Kidney epithelial cell (primary cell): ENCODE measurements around the gene BHMT2. TPM values are rescaled to one million over a fixed set of nuclear protein-coding genes. Genes with fewer than 3 reads are reported as not detected.

ENCODE experiments used
- DNase-seq: peaks from one replicate; pipeline ENCODE4 v3.0.0-alpha.2; 2010; ENCODE audit warnings: low read depth
- H3K27me3 ChIP-seq: 2 replicates; pipeline ENCODE4 v1.6.0; 2011; ENCODE audit warnings: low read length; ENCODE audit not compliant: control insufficient read depth, insufficient read depth
- H3K36me3 ChIP-seq: 2 replicates; pipeline ENCODE4 v1.5.1; 2011; ENCODE audit warnings: low read length; ENCODE audit not compliant: control insufficient read depth, insufficient read depth
- H3K4me3 ChIP-seq: 2 replicates; pipeline ENCODE4 v1.5.1; 2011; ENCODE audit warnings: low read depth, mild to moderate bottlenecking, control low read depth, low read length
- CTCF ChIP-seq: IDR thresholded peaks from 2 replicates; pipeline ENCODE4 v1.5.1; 2011; ENCODE audit warnings: mild to moderate bottlenecking, moderate library complexity, low read length, control low read depth, inconsistent platforms; ENCODE audit not compliant: insufficient read depth, poor library complexity, severe bottlenecking
- total RNA-seq: library from RNA; depleted of rRNA; stranded (reverse); fragments of >200 nt; gene quantifications from 2 replicates; pipeline ENCODE4 v1.2.3, GENCODE V29; 2015

The BHMT2 gene
- total RNA-seq, 1 donor from 2014 or later, result 3.7 TPM

GRCh38 chr5:79032782-79033181 is 36.8 kb upstream of the BHMT2 start:
- Histone ChIP-seq H3K27me3 (no peaks in the 10 kb centered on the region), H3K36me3 (no peaks in the 10 kb centered on the region), H3K4me3 (no peak overlapping the region)
- no peak for DNase-seq
- no peak for TF ChIP-seq CTCF

- DNase-seq, result no peak
- Histone ChIP-seq H3K27me3 (no peaks in the 10 kb centered on the region), H3K36me3 (no peaks in the 10 kb centered on the region), H3K4me3 (no peak overlapping the region)
- no peak for TF ChIP-seq CTCF
Observed at GRCh38 chr5:79035237-79035636, 34.3 kb upstream of the BHMT2 start.

GRCh38 chr5:79036769-79037168 is 32.8 kb upstream of the BHMT2 start:
- no peak overlapping the region for H3K4me3 ChIP-seq
- TF ChIP-seq CTCF, result no peak
- no peak for DNase-seq
- no peaks in the 10 kb centered on the region for H3K27me3 ChIP-seq
- no peaks in the 10 kb centered on the region for H3K36me3 ChIP-seq

GRCh38 chr5:79042188-79042587 is 27.4 kb upstream of the BHMT2 start:
- no peak for DNase-seq
- Histone ChIP-seq H3K36me3 (no peaks in the 10 kb centered on the region), H3K4me3 (no peak overlapping the region), H3K27me3 (no peaks in the 10 kb centered on the region)
- no peak for TF ChIP-seq CTCF

GRCh38 chr5:79047199-79047598 is 22.4 kb upstream of the BHMT2 start:
- no peaks in the 10 kb centered on the region for H3K27me3 ChIP-seq
- H3K36me3 ChIP-seq, result no peaks in the 10 kb centered on the region
- no peak for TF ChIP-seq CTCF
- H3K4me3 ChIP-seq, result no peak overlapping the region
- no peak for DNase-seq

- no peak for DNase-seq
- TF ChIP-seq CTCF, result no peak
- H3K36me3 ChIP-seq, result no peaks in the 10 kb centered on the region
- H3K27me3 ChIP-seq, result no peaks in the 10 kb centered on the region
- no peak overlapping the region for H3K4me3 ChIP-seq
Observed at GRCh38 chr5:79048437-79048836, 21.1 kb upstream of the BHMT2 start.
